HepG2 (cell line): Measurements from ENCODE around the gene PEX11G. TPM values are rescaled to one million over a fixed set of nuclear protein-coding genes. Genes with fewer than 3 reads are reported as not detected.
A peak's percentile ranks its signal among the peaks of the same experiment; 100 is the strongest.

ENCODE experiments used
- BHLHE40 ChIP-seq: IDR thresholded peaks from 2 replicates; pipeline ENCODE4 v1.6.1; 2011; ENCODE audit warnings: low read length, improper control_type of control experiment
- CENPT ChIP-seq: sonication (generic); formaldehyde crosslinking; IDR thresholded peaks from 2 replicates; pipeline ENCODE4 v1.8.0; 2022; ENCODE audit warnings: low read depth, mild to moderate bottlenecking, moderate library complexity, missing genetic modification reagents
- E2F1 ChIP-seq: sonication (generic); formaldehyde crosslinking; IDR thresholded peaks from 2 replicates; pipeline ENCODE4 v1.5.0; 2020; ENCODE audit warnings: missing genetic modification reagents
- ELF4 ChIP-seq: sonication (generic); formaldehyde crosslinking; IDR thresholded peaks from 2 replicates; pipeline ENCODE4 v1.5.0; 2020; ENCODE audit warnings: missing genetic modification reagents, mild to moderate bottlenecking, moderate library complexity, borderline replicate concordance
- ETV6 ChIP-seq: sonication (generic); formaldehyde crosslinking; conservative IDR thresholded peaks from 2 replicates; pipeline ENCODE4 v1.4.0; 2020; ENCODE audit warnings: missing genetic modification reagents
- FIP1L1 ChIP-seq: fragments of 200-400 bp; formaldehyde crosslinking; IDR thresholded peaks from 2 replicates; pipeline ENCODE4 v1.6.1; 2018; ENCODE audit warnings: low read depth, mild to moderate bottlenecking, low read length, moderate library complexity, borderline replicate concordance; ENCODE audit not compliant: insufficient read depth
- FOXO1 ChIP-seq: sonication (generic); formaldehyde crosslinking; IDR thresholded peaks from 2 replicates; pipeline ENCODE4 v1.4.0; 2020; ENCODE audit warnings: missing genetic modification reagents
- GATAD2A ChIP-seq: IDR thresholded peaks from 2 replicates; pipeline ENCODE4 v1.6.1; 2016
- HNF4G ChIP-seq, 2 experiments: sonication (generic) in 1 of 2; formaldehyde crosslinking in 1 of 2; IDR thresholded peaks; 2 replicates each; pipeline versions ENCODE4 v1.4.0 to v1.6.1; 2011 to 2020; ENCODE audit warnings: borderline replicate concordance in 2 of 2, low read depth in 2 of 2, mild to moderate bottlenecking in 2 of 2, low read length in 1 of 2, missing genetic modification reagents in 1 of 2, moderate library complexity in 1 of 2
- KDM5B ChIP-seq: sonication (generic); formaldehyde crosslinking; IDR thresholded peaks from 2 replicates; pipeline ENCODE4 v1.4.0; 2020; ENCODE audit warnings: missing genetic modification reagents, mild to moderate bottlenecking, borderline replicate concordance
- KLF15 ChIP-seq: sonication (generic); formaldehyde crosslinking; IDR thresholded peaks from 2 replicates; pipeline ENCODE4 v1.8.1; 2023; ENCODE audit warnings: borderline replicate concordance, mild to moderate bottlenecking, inconsistent platforms, missing genetic modification reagents, mixed read lengths
- MED1 ChIP-seq: sonication (generic); formaldehyde crosslinking; IDR thresholded peaks from 2 replicates; pipeline ENCODE4 v1.4.0; 2020; ENCODE audit warnings: missing genetic modification reagents
- MIXL1 ChIP-seq: IDR thresholded peaks from 2 replicates; pipeline ENCODE4 v1.6.1; 2016
- NKX3-1 ChIP-seq: sonication (generic); formaldehyde crosslinking; IDR thresholded peaks from 2 replicates; pipeline ENCODE4 v1.5.0; 2020; ENCODE audit warnings: missing genetic modification reagents
- NR1H2 ChIP-seq: sonication (generic); formaldehyde crosslinking; IDR thresholded peaks from 2 replicates; pipeline ENCODE4 v1.8.1; 2022; ENCODE audit warnings: low read depth, missing genetic modification reagents, borderline replicate concordance
- ZBTB7B ChIP-seq: sonication (generic); formaldehyde crosslinking; IDR thresholded peaks from 2 replicates; pipeline ENCODE4 v1.4.0; 2020; ENCODE audit warnings: missing genetic modification reagents
- ZC3H4 ChIP-seq: sonication (generic); formaldehyde crosslinking; IDR thresholded peaks from 2 replicates; pipeline ENCODE4 v1.4.0; 2020; ENCODE audit warnings: missing genetic modification reagents, borderline replicate concordance
- ZNF253 ChIP-seq: sonication (generic); formaldehyde crosslinking; IDR thresholded peaks from 2 replicates; pipeline ENCODE4 v1.8.0; 2022; ENCODE audit warnings: mild to moderate bottlenecking, missing genetic modification reagents, borderline replicate concordance
- ZNF496 ChIP-seq: sonication (generic); formaldehyde crosslinking; IDR thresholded peaks from 2 replicates; pipeline ENCODE4 v1.8.1; 2023; ENCODE audit warnings: mild to moderate bottlenecking, moderate library complexity, missing genetic modification reagents; ENCODE audit not compliant: insufficient replicate concordance
- ZNF766 ChIP-seq: sonication (generic); formaldehyde crosslinking; IDR thresholded peaks from 2 replicates; pipeline ENCODE4 v1.5.0; 2020; ENCODE audit warnings: missing genetic modification reagents, borderline replicate concordance
- ZSCAN5A ChIP-seq: sonication (generic); formaldehyde crosslinking; IDR thresholded peaks from 2 replicates; pipeline ENCODE4 v1.8.0; 2022; ENCODE audit warnings: mild to moderate bottlenecking, missing genetic modification reagents, borderline replicate concordance
- polyA plus RNA-seq, 8 experiments: library from polyadenylated mRNA; depleted of rRNA in 3 of 8; stranded (reverse) in 7 of 8; unstranded in 1 of 8; fragments of >200 nt; fragmentation: Illumina TruSeq in 4 of 8; extraction: Trizol in 4 of 8; gene quantifications; 2 replicates each; pipeline versions ENCODE4 v1.2.1 to v1.2.3, GENCODE V29; 2011 to 2016; ENCODE audit warnings: low read depth in 4 of 8, missing spikeins in 1 of 8, mixed read lengths in 1 of 8; ENCODE audit not compliant: insufficient read depth in 1 of 8
- total RNA-seq, 5 experiments: library from RNA; depleted of rRNA; stranded (reverse); fragments of >200 nt; fragmentation: Illumina TruSeq; extraction: Trizol; gene quantifications; 2 replicates each; pipeline ENCODE4 v1.2.3, GENCODE V29; 2016; ENCODE audit warnings: low read depth in 1 of 5

Gene PEX11G
- total and polyA plus RNA-seq, 2 of the 13 experiments (the other 11 are each of a cell fraction or from before 2014, with no cell fraction given), result not detected

- TF ChIP-seq KLF15 (CRISPR knock-in tag) (peak; percentile 23; the same call in 1 of the 2 replicates), ZSCAN5A (CRISPR knock-in tag) (no peak), ZNF766 (no peak; the same call in 1 of the 2 replicates), ZBTB7B (0 out of 2 replicates have a peak, but pooled peaks have one; percentile 47), FIP1L1 (no peak), E2F1 (no peak), CENPT (peak; percentile 71; the same call in 1 of the 2 replicates), ZNF253 (CRISPR knock-in tag) (no peak), NR1H2 (no peak), ZNF496 (CRISPR knock-in tag) (no peak), ETV6 (CRISPR knock-in tag) (peak; percentile 77; the same call in 1 of the 2 replicates), BHLHE40 (peak; percentile 97), GATAD2A (CRISPR knock-in tag) (peak; percentile 68; the same call in 1 of the 2 replicates), ELF4 (CRISPR knock-in tag) (no peak), FOXO1 (CRISPR knock-in tag) (peak; percentile 79), KDM5B (CRISPR knock-in tag) (peak; percentile 76; the same call in 1 of the 2 replicates), ZC3H4 (CRISPR knock-in tag) (no peak), NKX3-1 (CRISPR knock-in tag) (0 out of 2 replicates have a peak, but pooled peaks have one; percentile 17), MED1 (CRISPR knock-in tag) (peak; percentile 78), MIXL1 (CRISPR knock-in tag) (peak; percentile 72), HNF4G (IDR thresholded peaks at IDR 0.05; ENCODE audit: borderline replicate concordance, low read depth, low read length) (peak; percentile 61; the same call in 1 of the 2 replicates), HNF4G (CRISPR knock-in tag; IDR thresholded peaks at IDR 0.05; ENCODE audit: borderline replicate concordance, low read depth) (0 out of 2 replicates have a peak, but pooled peaks have one; percentile 55)
Measured at GRCh38 chr19:7522072-7522922, 33.5 kb upstream of the PEX11G start, which contains the start of gene MCOLN1 (continued).
